ENCODE data around the gene TRIM63. TPM values are rescaled to one million over a fixed set of nuclear protein-coding genes. Genes with fewer than 3 reads are reported as not detected.

Gene TRIM63
- polyA plus RNA-seq, 3 donors from 2014 or later, result 0.14 TPM; not detected in 2

DNA sequence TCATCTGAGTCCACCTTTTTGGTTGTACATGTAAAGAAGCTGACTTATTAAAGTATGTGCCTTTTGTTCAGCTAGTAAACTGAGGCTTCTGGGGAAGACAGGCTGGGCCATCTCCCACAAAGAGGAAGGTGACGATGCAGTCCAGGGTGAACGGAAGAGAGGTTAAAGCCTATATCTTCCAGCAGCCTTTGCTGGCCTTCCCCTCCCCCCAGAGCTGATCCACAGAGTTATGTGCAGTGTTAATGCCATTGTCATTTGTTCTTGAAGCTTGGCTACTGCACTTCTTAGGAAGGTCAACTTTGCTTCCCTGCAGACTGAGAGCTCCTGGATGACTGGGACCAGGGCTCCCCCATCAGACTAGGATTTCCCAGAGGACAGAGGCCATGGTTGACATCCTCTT lies 23.7 kb downstream of the TRIM63 start:
- DNase-seq, result no peak
- Mint-ChIP-seq H3K4me3 (no peak overlapping the region), H3K27me3 (ENCODE audit: low read depth in 3 of 3) (peaks cover 12 to 28% (median 16%) of the 10 kb centered on the region in 3 donors), H3K36me3 (no peaks in the 10 kb centered on the region), H3K9me3 (no peaks in the 10 kb centered on the region), H3K27ac (no peak overlapping the region), H3K4me1 (no peaks in the 10 kb centered on the region)

DNA sequence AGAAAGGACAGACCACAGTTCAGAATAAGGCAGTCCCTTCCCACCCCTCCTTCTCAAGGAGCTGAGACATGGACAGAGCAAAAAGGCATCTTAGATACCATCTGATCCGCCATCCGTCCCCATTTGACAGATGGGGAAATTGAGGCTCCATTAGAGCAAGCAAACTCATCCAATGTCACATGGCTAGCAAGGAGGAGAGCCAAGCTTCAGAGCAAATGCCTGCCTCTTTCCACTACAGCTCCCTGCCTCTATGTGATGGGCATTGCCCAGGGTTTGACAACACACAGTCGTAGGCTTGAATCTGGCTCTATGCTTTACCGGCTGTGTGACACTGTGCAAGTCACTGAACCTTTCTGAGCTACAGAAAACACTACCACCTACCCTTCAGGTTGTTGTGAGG lies 25.5 kb downstream of the TRIM63 start:
- Mint-ChIP-seq H3K27me3 (ENCODE audit: low read depth in 3 of 3) (peaks cover 5 to 16% (median 15%) of the 10 kb centered on the region in 3 donors), H3K4me1 (no peaks in the 10 kb centered on the region), H3K9me3 (no peaks in the 10 kb centered on the region), H3K4me3 (no peak overlapping the region), H3K36me3 (no peaks in the 10 kb centered on the region), H3K27ac (no peak overlapping the region)
- DNase-seq, result no peak

DNA sequence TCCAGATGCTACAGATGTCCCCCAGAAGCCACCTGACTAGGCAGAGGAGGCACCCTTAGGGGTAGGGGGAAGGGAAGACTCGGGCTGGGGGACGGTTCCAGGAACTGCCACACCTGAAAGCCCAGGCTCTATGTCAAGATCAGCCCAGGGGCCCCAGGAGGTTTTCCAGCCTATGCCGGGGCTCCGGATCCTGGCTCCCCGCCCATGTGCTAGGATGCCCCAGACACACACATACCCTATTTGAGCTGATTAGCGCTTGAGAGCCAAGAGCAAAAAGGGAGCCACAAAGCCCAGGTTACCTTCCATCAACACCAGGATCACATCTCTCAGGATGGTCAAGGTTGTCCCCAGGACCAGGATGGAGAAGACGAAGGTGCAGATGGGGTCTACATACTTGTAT lies 26.0 kb downstream of the TRIM63 start:
- Mint-ChIP-seq H3K27ac (no peak overlapping the region), H3K27me3 (ENCODE audit: low read depth in 3 of 3) (peaks cover 5 to 15% (median 14%) of the 10 kb centered on the region in 3 donors), H3K4me3 (no peak overlapping the region), H3K36me3 (no peaks in the 10 kb centered on the region), H3K9me3 (no peaks in the 10 kb centered on the region), H3K4me1 (no peaks in the 10 kb centered on the region)
- no peak for DNase-seq

DNA sequence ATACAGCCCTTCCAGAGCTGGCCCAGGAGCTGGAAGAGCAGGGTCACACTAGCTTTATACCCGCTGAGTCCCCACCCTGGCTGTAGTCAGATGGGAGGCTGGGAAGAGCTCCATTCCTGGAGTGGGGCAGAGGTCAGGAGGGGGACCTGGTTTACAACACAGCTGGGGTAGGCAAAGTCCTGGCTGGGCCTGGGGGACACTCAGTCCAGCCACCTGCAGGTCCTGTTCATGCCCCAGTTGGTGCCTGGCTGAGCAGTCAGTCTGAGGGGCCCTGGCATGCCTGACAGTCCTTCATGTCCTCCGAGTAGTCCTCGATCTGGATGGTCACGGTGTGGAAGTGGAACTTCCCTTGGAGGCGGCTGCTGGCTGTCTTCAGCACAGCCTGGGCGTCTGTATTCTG lies 28.5 kb downstream of the TRIM63 start:
- no peak overlapping the region for H3K4me3 Mint-ChIP-seq

DNA sequence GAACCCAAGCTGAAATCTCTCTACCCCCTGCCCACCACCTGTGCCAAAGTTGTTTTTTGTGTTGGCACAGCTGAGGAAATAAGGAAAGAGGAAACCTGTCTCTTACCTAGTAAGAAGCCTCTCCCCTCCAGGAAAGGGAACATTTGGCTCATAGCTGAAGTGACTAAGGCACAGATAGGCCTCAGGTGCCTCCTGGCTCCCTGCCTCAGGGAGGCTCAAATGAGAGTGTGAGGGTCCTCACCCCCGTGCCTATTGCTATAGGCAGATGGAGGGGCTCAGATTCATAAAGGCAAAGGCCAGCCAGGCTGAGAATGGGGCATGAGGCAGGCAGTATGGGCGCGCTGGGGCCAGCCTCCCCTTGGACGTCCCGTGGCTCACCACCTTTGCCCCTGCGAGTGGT lies 29.0 kb downstream of the TRIM63 start:
- H3K27ac Mint-ChIP-seq, result no peak overlapping the region
- no peak for DNase-seq
- H3K27me3 Mint-ChIP-seq (ENCODE audit: low read depth in 3 of 3), result peaks cover 2 to 13% (median 4%) of the 10 kb centered on the region in 3 donors
- H3K9me3 Mint-ChIP-seq, result no peaks in the 10 kb centered on the region
- no peak overlapping the region for H3K4me3 Mint-ChIP-seq
- peaks cover 8 to 20% of the 10 kb centered on the region in 2 donors for H3K4me1 Mint-ChIP-seq
- no peaks in the 10 kb centered on the region for H3K36me3 Mint-ChIP-seq

More for the DNA sequence above, 28.5 kb downstream of the TRIM63 start:
- H3K4me1 Mint-ChIP-seq, result peaks cover 8 to 20% of the 10 kb centered on the region in 2 donors
- H3K27me3 Mint-ChIP-seq (ENCODE audit: low read depth in 3 of 3), result peaks cover 5 to 16% (median 6%) of the 10 kb centered on the region in 3 donors
- H3K27ac Mint-ChIP-seq, result no peak overlapping the region
- no peaks in the 10 kb centered on the region for H3K9me3 Mint-ChIP-seq
- DNase-seq, result no peak
- no peaks in the 10 kb centered on the region for H3K36me3 Mint-ChIP-seq

DNA sequence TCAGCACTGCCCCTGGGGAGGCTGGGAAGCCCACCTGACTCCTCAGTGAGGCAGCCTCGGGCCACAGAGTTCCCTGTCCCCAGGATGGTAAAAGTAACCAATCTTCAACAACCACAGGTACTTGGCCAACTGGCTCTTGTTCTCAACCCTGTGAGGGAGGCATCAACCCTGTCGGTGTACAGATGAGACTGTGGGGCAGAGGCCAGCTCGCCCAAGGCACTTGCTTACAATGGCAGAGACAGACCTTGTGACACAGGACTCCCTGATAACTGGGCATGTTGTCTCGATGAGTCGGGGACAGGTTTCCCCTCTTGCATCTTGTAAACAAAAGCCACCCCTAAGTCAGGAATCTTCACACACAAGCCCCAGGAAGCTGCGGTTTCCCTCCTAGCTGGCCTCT lies 29.5 kb downstream of the TRIM63 start:
- Mint-ChIP-seq H3K27ac (no peak overlapping the region), H3K27me3 (ENCODE audit: low read depth in 3 of 3) (peaks cover 2 to 10% (median 3%) of the 10 kb centered on the region in 3 donors), H3K9me3 (no peaks in the 10 kb centered on the region), H3K36me3 (no peaks in the 10 kb centered on the region), H3K4me3 (peak overlapping the region in 1 of 5 donors; percentile 32), H3K4me1 (peaks cover 8 to 20% of the 10 kb centered on the region in 2 donors)
- DNase-seq, result no peak

DNA sequence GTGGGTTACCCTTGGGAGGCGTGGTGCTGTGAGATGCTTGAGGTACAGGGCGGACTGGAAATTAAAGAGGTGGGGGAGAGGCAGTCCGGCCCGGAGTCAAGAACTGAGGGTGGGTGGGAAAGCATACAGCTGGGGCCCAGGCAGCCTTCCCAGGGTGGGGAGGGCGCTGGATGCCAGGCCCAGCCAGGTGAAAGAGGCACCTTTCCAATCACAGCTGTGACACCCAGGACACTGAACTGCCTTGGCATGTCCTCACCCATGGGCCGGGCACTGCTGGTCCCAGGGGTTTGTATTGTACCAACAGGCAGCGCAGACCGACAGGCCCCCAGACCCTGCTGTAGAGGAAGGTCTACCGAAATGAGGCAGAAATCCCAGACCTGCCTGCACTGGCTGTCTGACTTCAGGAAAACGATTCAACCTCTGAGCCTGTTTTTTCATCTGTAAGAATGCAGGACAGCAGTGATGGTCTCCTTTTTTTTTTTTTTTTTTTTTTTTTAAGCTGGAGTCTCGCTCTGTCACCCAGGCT lies 30.6 kb downstream of the TRIM63 start:
- peaks cover 0 to 10% (median 4%) of the 10 kb centered on the region in 3 donors for H3K27me3 Mint-ChIP-seq (ENCODE audit: low read depth in 3 of 3)
- H3K27ac Mint-ChIP-seq, result no peak overlapping the region
- peaks cover 8 to 20% of the 10 kb centered on the region in 2 donors for H3K4me1 Mint-ChIP-seq
- H3K4me3 Mint-ChIP-seq, result no peak overlapping the region
- H3K9me3 Mint-ChIP-seq, result no peaks in the 10 kb centered on the region
- no peak for DNase-seq
- H3K36me3 Mint-ChIP-seq, result no peaks in the 10 kb centered on the region

DNA sequence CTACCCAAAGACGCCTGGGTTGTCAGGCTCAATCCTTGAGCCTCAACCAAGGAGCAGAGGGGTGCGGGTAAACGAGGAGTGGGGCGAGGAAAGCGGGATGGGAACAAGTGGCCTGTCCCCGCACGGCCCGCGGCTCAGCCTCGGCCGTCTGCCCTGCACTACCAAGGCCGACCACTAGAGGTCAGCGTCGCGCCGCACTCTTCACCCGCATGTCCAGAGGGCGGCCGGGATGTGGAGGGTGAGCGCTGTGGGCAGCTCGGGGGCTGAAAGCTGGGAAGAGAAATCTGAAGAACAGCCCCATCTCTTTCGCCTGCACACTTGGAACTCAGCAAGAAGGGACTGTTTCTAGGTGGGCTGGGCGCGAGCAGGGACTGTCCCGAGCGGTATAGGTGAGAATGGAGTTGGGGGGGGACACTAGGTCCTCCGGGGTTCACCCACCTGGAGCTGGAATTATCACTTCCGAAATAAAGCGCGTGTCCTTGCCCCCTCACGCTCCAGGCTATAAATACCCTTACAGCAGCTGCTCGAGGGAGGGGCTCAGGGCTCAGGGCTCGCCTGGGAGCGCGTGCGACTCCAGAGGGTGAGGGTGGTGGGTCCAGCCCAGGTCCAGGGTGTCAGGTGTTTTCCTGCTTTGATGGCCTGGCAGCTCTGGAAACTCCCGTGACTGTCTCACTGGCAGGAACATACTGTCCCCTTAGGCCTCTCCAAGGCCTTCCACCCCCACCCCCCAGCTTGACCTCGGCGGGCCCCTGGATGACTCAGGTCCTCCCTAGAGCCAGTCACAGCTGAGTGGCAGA lies 31.3 kb downstream of the TRIM63 start:
- Mint-ChIP-seq H3K9me3 (no peaks in the 10 kb centered on the region), H3K4me1 (peaks cover 8 to 20% of the 10 kb centered on the region in 2 donors), H3K4me3 (peak overlapping the region; percentile 91 to 94 (median 92)), H3K27ac (peak overlapping the region; percentile 76 to 89 (median 86)), H3K36me3 (no peaks in the 10 kb centered on the region), H3K27me3 (ENCODE audit: low read depth in 3 of 3) (peaks cover 0 to 10% (median 4%) of the 10 kb centered on the region in 3 donors)
- peak; percentile 75 to 79 (median 76) for DNase-seq

DNA sequence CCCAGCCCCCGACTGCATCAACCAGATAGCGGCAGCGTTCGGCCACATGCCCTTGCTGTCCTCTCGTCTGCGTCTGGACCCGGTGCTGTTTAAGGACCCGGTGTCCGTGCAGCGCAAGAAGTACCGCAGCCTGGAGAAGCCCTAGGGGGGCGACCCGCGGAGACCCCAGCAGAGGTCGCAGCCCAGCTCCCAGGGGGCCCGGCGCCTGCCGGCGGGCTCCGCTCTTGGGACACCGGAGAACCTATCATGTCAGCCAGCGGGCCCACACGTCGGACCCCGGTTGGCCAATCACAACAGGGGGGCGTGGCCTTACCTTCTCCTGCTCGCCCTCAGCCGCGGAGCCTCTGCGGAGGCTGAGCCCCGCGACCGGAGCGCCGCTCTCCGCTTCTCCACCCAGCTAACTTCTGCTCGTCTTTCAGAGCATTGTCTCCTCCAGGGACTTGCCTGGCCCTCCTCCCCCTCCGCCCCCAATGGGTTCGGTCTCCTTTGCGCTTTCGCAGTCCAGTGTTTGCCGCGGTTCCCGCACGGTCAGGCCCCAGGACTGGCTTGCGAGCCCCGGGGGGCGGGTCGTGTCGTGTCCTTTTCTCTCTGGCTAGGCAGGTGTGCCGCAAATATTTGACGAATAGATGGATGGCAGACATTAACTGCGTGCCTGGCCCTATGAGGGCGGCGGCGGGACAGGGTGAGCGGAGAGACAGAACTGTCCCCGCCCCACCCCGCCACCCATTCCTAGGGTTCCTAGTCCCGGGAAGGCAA lies 32.0 kb downstream of the TRIM63 start:
- H3K4me3 Mint-ChIP-seq, result peak overlapping the region; percentile 91 to 94 (median 92)
- peaks cover 8 to 20% of the 10 kb centered on the region in 2 donors for H3K4me1 Mint-ChIP-seq
- H3K27ac Mint-ChIP-seq, result peak overlapping the region; percentile 76 to 89 (median 86)
- H3K36me3 Mint-ChIP-seq, result no peaks in the 10 kb centered on the region
- no peaks in the 10 kb centered on the region for H3K9me3 Mint-ChIP-seq
- peaks cover 0 to 10% (median 8%) of the 10 kb centered on the region in 3 donors for H3K27me3 Mint-ChIP-seq (ENCODE audit: low read depth in 3 of 3)
- peak; percentile 89 to 91 (median 90) for DNase-seq

DNA sequence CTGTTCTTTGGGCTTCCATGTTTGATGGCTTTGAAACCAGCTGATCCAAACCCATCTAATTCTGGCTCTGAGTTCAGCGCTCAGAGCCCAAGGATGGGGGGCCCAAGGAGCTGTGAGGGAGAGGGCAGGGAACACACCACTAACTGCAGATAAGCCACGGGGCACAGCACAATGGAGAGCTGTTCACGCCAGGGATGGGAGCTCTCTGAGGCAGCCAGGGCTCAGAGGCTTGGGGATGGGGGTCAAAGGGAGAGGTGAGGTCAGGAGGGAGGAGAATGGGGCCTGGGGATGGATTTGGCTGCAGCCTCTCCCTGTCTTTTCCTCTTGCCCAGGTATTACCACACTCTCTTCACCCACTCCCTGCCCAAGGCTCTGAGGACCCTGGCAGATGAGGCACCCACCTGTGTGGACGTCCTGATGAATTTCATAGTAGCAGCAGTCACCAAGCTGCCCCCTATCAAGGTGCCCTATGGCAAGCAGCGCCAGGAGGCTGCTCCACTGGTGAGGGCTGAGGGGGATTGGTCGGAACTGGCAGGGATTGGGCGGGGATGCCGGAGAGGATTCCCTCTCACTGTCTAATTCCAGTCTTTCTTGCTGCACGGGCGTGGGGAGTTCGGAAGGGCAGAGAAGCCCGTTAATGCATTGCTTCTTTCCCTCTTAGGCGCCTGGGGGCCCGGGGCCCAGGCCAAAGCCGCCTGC lies 32.8 kb downstream of the TRIM63 start:
- DNase-seq, result no peak
- Mint-ChIP-seq H3K4me3 (peak overlapping the region; percentile 91 to 94 (median 92)), H3K27me3 (ENCODE audit: low read depth in 3 of 3) (peaks cover 0 to 11% (median 8%) of the 10 kb centered on the region in 3 donors), H3K27ac (peak overlapping the region in 1 of 6 donors; percentile 19), H3K4me1 (peaks cover 8 to 20% of the 10 kb centered on the region in 2 donors), H3K36me3 (no peaks in the 10 kb centered on the region), H3K9me3 (no peaks in the 10 kb centered on the region)

DNA sequence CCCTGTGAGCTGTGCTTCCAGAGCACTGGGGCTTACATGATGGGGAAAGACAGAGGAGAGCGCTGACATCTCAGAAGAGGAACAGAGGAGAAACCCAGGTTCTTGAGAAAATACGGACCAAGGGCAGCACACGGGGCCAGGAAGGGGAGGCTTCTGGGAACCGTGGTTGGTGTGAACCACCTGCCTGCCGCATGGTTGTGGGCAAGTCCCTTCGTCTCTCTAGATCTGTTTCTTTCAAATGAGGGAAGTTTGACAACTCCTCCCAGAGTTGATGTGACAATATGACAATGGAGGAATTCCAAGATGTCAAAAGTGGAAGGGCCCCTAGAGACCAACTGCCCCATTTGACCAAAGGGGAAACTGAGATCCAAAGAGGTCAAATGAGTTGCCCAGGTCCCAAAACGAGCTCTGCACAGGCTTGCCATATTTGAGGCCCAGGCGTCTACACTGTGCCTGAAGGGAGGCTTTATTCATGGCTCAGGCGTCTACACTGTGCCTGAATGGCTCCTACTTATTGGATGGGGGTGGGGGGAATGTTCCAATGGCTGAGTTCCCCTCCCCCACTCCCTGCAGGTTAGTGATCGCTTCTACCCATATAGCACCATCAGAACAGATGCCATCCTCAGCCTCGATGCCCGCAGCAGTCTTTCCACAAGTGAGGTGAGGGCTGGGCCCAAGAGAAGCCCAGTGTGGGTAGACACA lies 34.6 kb downstream of the TRIM63 start:
- no peak overlapping the region for H3K4me3 Mint-ChIP-seq
- DNase-seq, result no peak
- H3K4me1 Mint-ChIP-seq, result peaks cover 8 to 20% of the 10 kb centered on the region in 2 donors
- no peak overlapping the region for H3K27ac Mint-ChIP-seq
- peaks cover 0 to 13% (median 8%) of the 10 kb centered on the region in 3 donors for H3K27me3 Mint-ChIP-seq (ENCODE audit: low read depth in 3 of 3)
- no peaks in the 10 kb centered on the region for H3K36me3 Mint-ChIP-seq
- H3K9me3 Mint-ChIP-seq, result no peaks in the 10 kb centered on the region

DNA sequence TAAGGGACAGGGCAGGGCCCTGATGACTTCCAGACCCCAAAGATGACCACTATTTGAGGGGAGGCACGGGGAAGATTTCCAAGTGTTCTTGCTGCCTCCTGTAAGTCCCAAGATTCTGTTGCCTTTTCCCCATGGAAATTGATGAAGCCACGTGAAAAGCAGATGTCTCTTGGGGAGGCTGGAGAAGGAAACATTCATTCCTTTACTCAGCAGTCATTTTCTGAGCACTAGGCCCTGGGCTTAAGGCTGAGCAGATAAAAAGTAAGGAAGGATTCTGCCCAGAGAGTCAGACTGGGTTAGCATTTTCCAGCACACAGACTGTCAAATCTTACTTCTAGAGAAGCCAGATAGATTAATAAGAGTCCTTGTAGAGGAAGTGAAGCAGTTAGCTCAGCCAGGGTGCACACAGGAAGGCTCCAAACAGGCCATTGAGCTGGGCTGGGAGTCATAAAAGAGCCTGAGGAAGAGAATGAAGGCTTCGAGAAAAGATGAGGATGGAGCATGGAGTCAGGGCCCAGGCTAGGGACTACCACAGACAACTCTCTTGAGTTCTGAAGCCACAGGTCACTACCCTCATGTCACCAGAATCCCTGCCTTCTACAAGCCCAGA lies 35.7 kb downstream of the TRIM63 start:
- Mint-ChIP-seq H3K27me3 (ENCODE audit: low read depth in 3 of 3) (peaks cover under 1 to 11% (median 8%) of the 10 kb centered on the region in 3 donors), H3K27ac (no peak overlapping the region), H3K36me3 (no peaks in the 10 kb centered on the region)

DNA sequence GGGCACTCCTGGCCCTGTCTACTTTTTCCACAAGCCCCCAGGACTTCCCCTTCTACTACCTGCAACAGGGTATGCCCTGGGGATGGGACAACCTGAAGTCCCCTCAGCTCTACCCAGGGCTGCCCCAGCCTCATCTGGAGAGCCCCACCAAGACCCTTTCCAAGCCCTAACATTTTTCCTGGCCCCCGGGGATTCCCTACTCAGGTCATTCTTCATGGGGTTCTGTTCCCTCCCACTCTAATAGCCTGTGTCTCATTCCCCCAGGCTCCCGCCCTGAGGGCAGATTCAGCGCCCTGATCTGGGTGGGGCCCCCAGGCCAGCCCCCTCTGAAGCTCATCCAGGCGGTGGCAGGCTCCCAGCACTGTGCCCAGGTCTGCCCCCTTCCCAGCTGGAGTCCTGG lies 36.2 kb downstream of the TRIM63 start:
- H3K27me3 Mint-ChIP-seq (ENCODE audit: low read depth in 3 of 3), result peaks cover 2 to 11% (median 8%) of the 10 kb centered on the region in 3 donors
- peaks cover 8 to 20% of the 10 kb centered on the region in 2 donors for H3K4me1 Mint-ChIP-seq
- no peak for DNase-seq
- H3K9me3 Mint-ChIP-seq, result no peaks in the 10 kb centered on the region
- no peaks in the 10 kb centered on the region for H3K36me3 Mint-ChIP-seq
- H3K4me3 Mint-ChIP-seq, result no peak overlapping the region
- no peak overlapping the region for H3K27ac Mint-ChIP-seq

More for the DNA sequence above, 35.7 kb downstream of the TRIM63 start:
- no peak overlapping the region for H3K4me3 Mint-ChIP-seq
- no peaks in the 10 kb centered on the region for H3K9me3 Mint-ChIP-seq
- DNase-seq, result no peak
- peaks cover 8 to 20% of the 10 kb centered on the region in 2 donors for H3K4me1 Mint-ChIP-seq
